Lower lobe of right lung (tissue), 2 donors: Measurements from ENCODE around the gene GPR3. TPM values are rescaled to one million over a fixed set of nuclear protein-coding genes. Genes with fewer than 3 reads are reported as not detected.
A peak's percentile ranks its signal among the peaks of the same experiment; 100 is the strongest.

Experiments used
- ATAC-seq, 2 donors: fragments of 200-7000 bp; cut with Tn5 transposase; one replicate each; pipeline ENCODE4 v1.9.1; 2020 to 2022; ENCODE audit warnings: mild to moderate bottlenecking in 2 of 2, moderate library complexity in 2 of 2
- DNase-seq: peaks from one replicate; pipeline ENCODE4 v3.0.0-alpha.2; 2020
- H3K27ac ChIP-seq: fragments of 200-600 bp; one replicate; pipeline ENCODE4 v1.8.0; 2022
- H3K27me3 ChIP-seq: fragments of 200-600 bp; one replicate; pipeline ENCODE4 v1.8.0; 2022; ENCODE audit warnings: low read depth
- H3K36me3 ChIP-seq: fragments of 200-600 bp; one replicate; pipeline ENCODE4 v1.8.0; 2022; ENCODE audit warnings: mild to moderate bottlenecking
- H3K4me1 ChIP-seq: fragments of 200-600 bp; one replicate; pipeline ENCODE4 v1.8.0; 2022
- H3K4me3 ChIP-seq: fragments of 200-600 bp; one replicate; pipeline ENCODE4 v1.8.0; 2022; ENCODE audit warnings: mild to moderate bottlenecking
- H3K9me3 ChIP-seq: fragments of 200-600 bp; one replicate; pipeline ENCODE4 v1.8.0; 2022
- CTCF ChIP-seq: fragments of 200-600 bp; IDR thresholded peaks from one replicate; pipeline ENCODE4 v1.8.0; 2022; ENCODE audit warnings: antibody characterized with exemption, mild to moderate bottlenecking
- intact Hi-C: fragments of 100-400 bp; cut with DNase I; formaldehyde crosslinking; loops from one replicate; pipeline ENCODE4 v1.11.0; 2022
- total RNA-seq: library from RNA; stranded (reverse); fragmentation: NEBNext Ultra II Directional; extraction: Animal tissue kit (Norgen Biotek cat#: 25700); gene quantifications from one replicate; pipeline ENCODE4 v1.2.1, GENCODE V29; 2021
- donor health status: DM: no; HTN: yes; CAD: no; lungs with severe emphysema.

The GPR3 gene
- total RNA-seq, 1 donor from 2014 or later, result 0.18 TPM

- peak; percentile 98 for TF ChIP-seq CTCF
- Histone ChIP-seq H3K9me3 (no peaks in the 10 kb centered on the region), H3K27me3 (no peaks in the 10 kb centered on the region), H3K27ac (no peak overlapping the region), H3K36me3 (no peaks in the 10 kb centered on the region), H3K4me3 (no peak overlapping the region), H3K4me1 (peaks cover 37% of the 10 kb centered on the region)
- ATAC-seq, result peak; percentile 53
- peak; percentile 79 for DNase-seq
- intact Hi-C loops, result loop anchor here (10.0 kb wide), 1 partner anchor 91 kb away; no protein-coding TSS in a partner anchor
Measured at GRCh38 chr1:27395441-27396195, 3.2 kb downstream of the GPR3 start.

- ATAC-seq (no peak), DNase-seq (no peak)
- no peaks in the 10 kb centered on the region for H3K9me3 ChIP-seq
- H3K4me1 ChIP-seq, result peaks cover 39% of the 10 kb centered on the region
- H3K27me3 ChIP-seq, result no peaks in the 10 kb centered on the region
- H3K4me3 ChIP-seq, result no peak overlapping the region
- no peaks in the 10 kb centered on the region for H3K36me3 ChIP-seq
- intact Hi-C loops, result loop anchor here (10.0 kb wide), 1 partner anchor 92 kb away; no protein-coding TSS in a partner anchor
- TF ChIP-seq CTCF, result no peak
- H3K27ac ChIP-seq, result no peak overlapping the region
Measured at GRCh38 chr1:27397110-27397509, 4.7 kb downstream of the GPR3 start.

GRCh38 chr1:27397749-27398148, 5.3 kb downstream of the GPR3 start:
- H3K36me3 ChIP-seq, result no peaks in the 10 kb centered on the region
- no peaks in the 10 kb centered on the region for H3K27me3 ChIP-seq
- DNase-seq, result no peak
- intact Hi-C loops, result loop anchor here (10.0 kb wide), 1 partner anchor 93 kb away; no protein-coding TSS in a partner anchor
- H3K4me3 ChIP-seq, result no peak overlapping the region
- H3K9me3 ChIP-seq, result no peaks in the 10 kb centered on the region
- TF ChIP-seq CTCF, result no peak
- H3K4me1 ChIP-seq, result peaks cover 41% of the 10 kb centered on the region
- no peak overlapping the region for H3K27ac ChIP-seq
- no peak for ATAC-seq

- intact Hi-C loops, result loop anchor here (10.0 kb wide), 1 partner anchor 94 kb away; no protein-coding TSS in a partner anchor
- Histone ChIP-seq H3K36me3 (no peaks in the 10 kb centered on the region), H3K4me1 (peaks cover 47% of the 10 kb centered on the region)
Measured at GRCh38 chr1:27398405-27399149, 6.2 kb downstream of the GPR3 start.

More at GRCh38 chr1:27398405-27399149, 6.2 kb downstream of the GPR3 start:
- DNase-seq (no peak), ATAC-seq (no peak)
- H3K27ac ChIP-seq, result no peak overlapping the region
- no peak overlapping the region for H3K4me3 ChIP-seq
- no peak for TF ChIP-seq CTCF
- H3K27me3 ChIP-seq, result no peaks in the 10 kb centered on the region
- no peaks in the 10 kb centered on the region for H3K9me3 ChIP-seq
